ENCODE measurements around the gene CRYGA.

The CRYGA gene

DNA sequence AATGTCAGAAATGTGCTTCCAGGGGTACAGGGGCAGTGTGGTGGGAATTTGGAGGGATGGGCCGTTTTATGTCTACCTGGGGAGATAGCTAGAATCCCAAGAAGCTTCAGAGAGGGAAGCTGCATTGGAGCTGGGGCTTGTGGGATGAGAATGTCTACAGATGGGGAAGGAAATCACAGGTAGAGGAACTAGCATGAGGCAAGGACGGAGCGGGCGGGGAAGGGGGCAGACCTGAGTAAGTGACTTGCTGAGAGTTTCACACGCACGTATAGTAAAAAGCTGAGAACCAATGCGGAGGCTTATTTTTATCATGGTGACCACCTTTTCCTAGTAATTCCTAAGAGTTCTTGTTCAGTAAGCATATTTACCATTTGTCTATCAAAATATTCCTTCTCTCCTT lies 20.1 kb upstream of the CRYGA start:
- no peak for DNase-seq (ENCODE audit: low read depth)
- H3K4me3 ChIP-seq (ENCODE audit: low read depth, low read length), result no peak overlapping the region
- TF ChIP-seq, protein P1, sequence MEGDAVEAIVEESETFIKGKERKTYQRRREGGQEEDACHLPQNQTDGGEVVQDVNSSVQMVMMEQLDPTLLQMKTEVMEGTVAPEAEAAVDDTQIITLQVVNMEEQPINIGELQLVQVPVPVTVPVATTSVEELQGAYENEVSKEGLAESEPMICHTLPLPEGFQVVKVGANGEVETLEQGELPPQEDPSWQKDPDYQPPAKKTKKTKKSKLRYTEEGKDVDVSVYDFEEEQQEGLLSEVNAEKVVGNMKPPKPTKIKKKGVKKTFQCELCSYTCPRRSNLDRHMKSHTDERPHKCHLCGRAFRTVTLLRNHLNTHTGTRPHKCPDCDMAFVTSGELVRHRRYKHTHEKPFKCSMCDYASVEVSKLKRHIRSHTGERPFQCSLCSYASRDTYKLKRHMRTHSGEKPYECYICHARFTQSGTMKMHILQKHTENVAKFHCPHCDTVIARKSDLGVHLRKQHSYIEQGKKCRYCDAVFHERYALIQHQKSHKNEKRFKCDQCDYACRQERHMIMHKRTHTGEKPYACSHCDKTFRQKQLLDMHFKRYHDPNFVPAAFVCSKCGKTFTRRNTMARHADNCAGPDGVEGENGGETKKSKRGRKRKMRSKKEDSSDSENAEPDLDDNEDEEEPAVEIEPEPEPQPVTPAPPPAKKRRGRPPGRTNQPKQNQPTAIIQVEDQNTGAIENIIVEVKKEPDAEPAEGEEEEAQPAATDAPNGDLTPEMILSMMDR (IDR thresholded peaks at IDR 0.05; ENCODE audit: low read depth, low read length, missing control alignments), result no peak
- in situ Hi-C loops (cut with HindIII; ENCODE audit: low sequenced_read_pairs), result no loop called here

DNA sequence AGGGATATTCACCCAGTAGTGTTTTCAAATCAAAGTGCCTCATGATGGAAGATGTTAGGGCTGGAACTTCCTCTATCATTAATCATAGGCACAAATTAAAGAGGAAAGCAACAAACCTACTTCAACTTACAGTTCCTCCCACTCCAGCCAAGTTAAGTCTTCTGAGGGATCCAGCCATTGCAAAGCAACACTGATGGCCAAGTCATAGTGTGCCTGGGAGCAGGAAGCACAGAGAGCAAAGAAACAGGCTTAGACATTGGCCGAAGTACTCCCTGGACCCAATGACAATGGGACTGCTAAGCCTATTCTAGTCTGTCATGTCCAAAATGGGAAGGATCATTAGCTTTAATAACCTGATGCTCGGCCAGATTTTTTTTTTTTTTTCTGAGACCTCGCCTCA lies 19.4 kb upstream of the CRYGA start:
- H3K4me3 ChIP-seq (ENCODE audit: low read depth, low read length), result no peak overlapping the region
- in situ Hi-C loops (cut with HindIII; ENCODE audit: low sequenced_read_pairs), result no loop called here
- TF ChIP-seq, protein P1 (IDR thresholded peaks at IDR 0.05; ENCODE audit: low read depth, low read length, missing control alignments), result no peak
- no peak for DNase-seq (ENCODE audit: low read depth)

DNA sequence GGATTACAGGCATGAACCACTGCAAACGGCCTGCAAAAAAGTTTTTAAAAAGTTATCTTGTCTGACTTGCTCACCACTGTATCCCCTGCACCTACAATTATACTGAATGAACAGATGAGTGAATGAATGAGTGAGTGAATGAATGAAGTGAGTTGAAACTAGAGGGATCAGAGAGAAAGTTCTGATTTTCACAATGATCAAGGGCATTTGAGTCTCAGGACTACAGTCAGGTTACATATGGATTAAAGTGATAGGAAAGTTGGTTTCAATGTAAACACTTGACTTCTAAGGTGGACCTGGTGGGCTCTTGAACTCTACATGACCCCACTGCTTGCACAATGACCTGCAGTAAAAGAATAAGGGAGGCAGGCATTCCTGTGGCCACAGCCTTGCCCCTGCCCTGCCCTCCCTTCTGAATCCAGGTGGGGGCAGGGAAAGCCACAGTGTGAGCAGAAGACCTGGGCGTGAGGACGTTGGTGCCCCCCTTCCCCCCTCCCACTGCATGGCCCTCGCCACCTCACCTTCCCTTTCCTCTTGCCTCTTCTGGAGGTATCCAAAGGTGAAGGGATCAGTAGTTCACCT lies 15.7 kb upstream of the CRYGA start:
- in situ Hi-C loops (cut with HindIII; ENCODE audit: low sequenced_read_pairs), result no loop called here
- no peak for DNase-seq (ENCODE audit: low read depth)
- TF ChIP-seq, protein P1 (IDR thresholded peaks at IDR 0.05; ENCODE audit: low read depth, low read length, missing control alignments), result no peak
- no peak overlapping the region for H3K4me3 ChIP-seq (ENCODE audit: low read depth, low read length)

DNA sequence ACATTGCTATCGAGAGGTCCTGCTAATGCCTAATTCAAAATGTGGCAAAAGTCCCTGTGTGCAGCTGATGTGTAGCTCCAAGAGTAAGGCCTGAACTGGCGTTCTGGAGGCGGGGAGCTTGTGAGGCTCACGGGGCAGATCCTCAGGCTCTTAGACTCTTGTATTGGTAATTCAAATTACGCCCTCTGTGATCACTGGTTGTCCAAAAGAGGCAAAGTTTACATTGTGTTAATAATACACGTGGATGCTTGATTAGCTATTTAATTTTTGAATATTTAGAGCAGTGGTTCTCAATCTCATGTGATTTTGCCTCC lies 12.4 kb upstream of the CRYGA start:
- in situ Hi-C loops (cut with HindIII; ENCODE audit: low sequenced_read_pairs), result no loop called here
- TF ChIP-seq, protein P1 (IDR thresholded peaks at IDR 0.05; ENCODE audit: low read depth, low read length, missing control alignments), result no peak
- DNase-seq (ENCODE audit: low read depth), result no peak
- H3K4me3 ChIP-seq (ENCODE audit: low read depth, low read length), result no peak overlapping the region

DNA sequence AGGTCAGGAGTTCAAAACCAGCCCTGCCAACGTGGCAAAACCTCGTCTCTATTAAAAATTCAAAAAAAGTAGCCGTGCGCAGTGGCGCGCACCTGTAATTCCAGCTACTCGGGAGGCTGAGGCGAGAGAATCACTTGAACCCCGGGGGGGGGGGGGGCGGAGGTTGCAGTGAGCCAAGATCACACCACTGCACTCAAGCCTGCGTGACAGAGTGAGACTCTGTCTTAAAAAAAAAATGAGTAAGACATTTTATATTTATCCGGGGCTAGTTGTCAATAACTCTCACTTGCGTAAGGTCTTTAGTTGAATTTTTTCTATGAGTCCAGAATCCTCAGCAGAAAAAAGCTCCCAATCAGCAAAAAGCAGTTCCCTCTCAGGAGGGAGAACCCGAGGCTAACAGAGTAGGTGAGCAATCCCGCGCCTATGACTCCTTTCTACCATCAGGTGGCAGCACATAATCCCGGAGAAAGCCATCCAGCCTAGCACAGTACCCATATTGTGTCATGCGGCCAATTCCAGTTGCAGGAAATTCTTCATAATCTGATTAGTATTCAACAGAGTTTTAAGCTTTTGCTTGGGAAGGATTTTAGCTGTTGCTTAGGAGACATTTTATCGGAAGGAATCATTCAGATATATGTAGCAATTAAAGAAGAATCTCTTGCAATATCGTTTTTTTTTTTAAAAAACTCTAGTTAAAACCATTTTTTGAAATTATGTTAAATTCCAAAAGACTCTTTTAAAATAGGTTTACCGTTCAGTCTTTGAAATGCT lies 11.9 kb upstream of the CRYGA start:
- no peak overlapping the region for H3K4me3 ChIP-seq (ENCODE audit: low read depth, low read length)
- peak; percentile 68 for DNase-seq (ENCODE audit: low read depth)
- in situ Hi-C loops (cut with HindIII; ENCODE audit: low sequenced_read_pairs), result no loop called here
- TF ChIP-seq, protein P1 (IDR thresholded peaks at IDR 0.05; ENCODE audit: low read depth, low read length, missing control alignments), result peak; percentile 99

DNA sequence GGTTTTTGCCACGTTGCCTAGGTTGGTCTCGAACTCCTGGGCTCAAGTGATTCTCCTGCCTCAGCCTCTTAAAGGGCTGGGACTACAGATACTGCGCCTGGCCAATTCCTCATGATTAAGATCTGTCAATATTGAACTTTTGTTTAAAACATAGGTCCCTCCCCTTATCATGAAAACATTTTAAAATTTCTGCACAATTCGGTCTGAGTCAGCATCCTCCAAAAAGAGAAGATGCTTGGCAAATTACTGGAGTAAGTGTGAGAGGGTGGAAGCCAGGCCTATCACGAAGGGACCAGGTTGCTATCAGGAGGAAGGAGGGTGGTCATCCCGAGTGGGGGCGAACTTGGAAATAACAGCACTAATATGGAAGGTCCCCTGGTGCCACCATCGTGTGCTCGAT lies 10.8 kb upstream of the CRYGA start:
- no peak overlapping the region for H3K4me3 ChIP-seq (ENCODE audit: low read depth, low read length)
- TF ChIP-seq, protein P1 (IDR thresholded peaks at IDR 0.05; ENCODE audit: low read depth, low read length, missing control alignments), result no peak
- DNase-seq (ENCODE audit: low read depth), result no peak
- in situ Hi-C loops (cut with HindIII; ENCODE audit: low sequenced_read_pairs), result no loop called here
